ENCODE data around the gene PRKCA. TPM values are rescaled to one million over a fixed set of nuclear protein-coding genes. Genes with fewer than 3 reads are reported as not detected.

The PRKCA gene
- total RNA-seq, 1 experiment from 2014 or later: 20.7 TPM

- Mint-ChIP-seq H3K4me3 (ENCODE audit: unreplicated experiment) (no peak overlapping the region), H3K27ac (ENCODE audit: low read depth, unreplicated experiment) (no peak overlapping the region), H3K4me1 (ENCODE audit: insufficient read depth, unreplicated experiment) (no peaks in the 10 kb centered on the region), H3K36me3 (ENCODE audit: insufficient read depth, unreplicated experiment) (peaks cover 17% of the 10 kb centered on the region), H3K9me3 (ENCODE audit: unreplicated experiment) (no peaks in the 10 kb centered on the region), H3K27me3 (ENCODE audit: insufficient read depth, unreplicated experiment) (no peaks in the 10 kb centered on the region)
- intact Hi-C loops (cut with micrococcal nuclease): no loop called here
- POLR2A ChIA-PET: interaction anchor here (0.6 kb wide), 1 partner anchor 227 kb away, joined by 3 read pairs; no protein-coding TSS in a partner anchor
- CTCF ChIA-PET: interaction anchor here (1.2 kb wide), 1 partner anchor 35 kb away, joined by 3 read pairs; no protein-coding TSS in a partner anchor
- BruUV-seq (replicated peaks): no TSS peak
- no peak for DNase-seq (ENCODE audit: unreplicated experiment)
- TF ChIP-seq CTCF (IDR thresholded peaks at IDR 0.05; ENCODE audit: unreplicated experiment): no peak
Measured at GRCh38 chr17:66692421-66692690, 389.9 kb downstream of the PRKCA start.

GRCh38 chr17:66695098-66695497 is 392.7 kb downstream of the PRKCA start:
- POLR2A ChIA-PET: no interaction called here
- no peaks in the 10 kb centered on the region for H3K27me3 Mint-ChIP-seq (ENCODE audit: insufficient read depth, unreplicated experiment)
- H3K36me3 Mint-ChIP-seq (ENCODE audit: insufficient read depth, unreplicated experiment): peaks cover 6% of the 10 kb centered on the region
- H3K27ac Mint-ChIP-seq (ENCODE audit: low read depth, unreplicated experiment): no peak overlapping the region
- H3K9me3 Mint-ChIP-seq (ENCODE audit: unreplicated experiment): no peaks in the 10 kb centered on the region
- TF ChIP-seq CTCF (IDR thresholded peaks at IDR 0.05; ENCODE audit: unreplicated experiment): no peak
- no peak for DNase-seq (ENCODE audit: unreplicated experiment)
- H3K4me3 Mint-ChIP-seq (ENCODE audit: unreplicated experiment): no peak overlapping the region
- H3K4me1 Mint-ChIP-seq (ENCODE audit: insufficient read depth, unreplicated experiment): no peaks in the 10 kb centered on the region
- intact Hi-C loops (cut with micrococcal nuclease): no loop called here
- CTCF ChIA-PET: interaction anchor here (0.6 kb wide), 2 partner anchors 19 to 36 kb away, joined by 3 read pairs; no protein-coding TSS in a partner anchor
- BruUV-seq (replicated peaks): no TSS peak

- POLR2A ChIA-PET: interaction anchor here (0.6 to 0.8 kb wide), 2 partner anchors 9 to 589 kb away, joined by 3 read pairs; no protein-coding TSS in a partner anchor
- peaks cover 6% of the 10 kb centered on the region for H3K4me1 Mint-ChIP-seq (ENCODE audit: insufficient read depth, unreplicated experiment)
- BruUV-seq (replicated peaks): no TSS peak
- no peaks in the 10 kb centered on the region for H3K27me3 Mint-ChIP-seq (ENCODE audit: insufficient read depth, unreplicated experiment)
- H3K9me3 Mint-ChIP-seq (ENCODE audit: unreplicated experiment): no peaks in the 10 kb centered on the region
- no peak for DNase-seq (ENCODE audit: unreplicated experiment)
- H3K27ac Mint-ChIP-seq (ENCODE audit: low read depth, unreplicated experiment): no peak overlapping the region
- intact Hi-C loops (cut with micrococcal nuclease): no loop called here
- no peaks in the 10 kb centered on the region for H3K36me3 Mint-ChIP-seq (ENCODE audit: insufficient read depth, unreplicated experiment)
- CTCF ChIA-PET: interaction anchor here (0.6 to 2.2 kb wide), 3 partner anchors 17 to 533 kb away, joined by 3 to 7 read pairs (median 3); no protein-coding TSS in a partner anchor
- TF ChIP-seq CTCF (IDR thresholded peaks at IDR 0.05; ENCODE audit: unreplicated experiment): no peak
- no peak overlapping the region for H3K4me3 Mint-ChIP-seq (ENCODE audit: unreplicated experiment)
Measured at GRCh38 chr17:66698270-66698669, 395.9 kb downstream of the PRKCA start.

GRCh38 chr17:66701462-66701861 is 399.0 kb downstream of the PRKCA start:
- intact Hi-C loops (cut with micrococcal nuclease): no loop called here
- no peak overlapping the region for H3K27ac Mint-ChIP-seq (ENCODE audit: low read depth, unreplicated experiment)
- no TSS peak for BruUV-seq (replicated peaks)

More at GRCh38 chr17:66701462-66701861, 399.0 kb downstream of the PRKCA start:
- H3K4me1 Mint-ChIP-seq (ENCODE audit: insufficient read depth, unreplicated experiment): peaks cover 6% of the 10 kb centered on the region
- H3K4me3 Mint-ChIP-seq (ENCODE audit: unreplicated experiment): no peak overlapping the region
- POLR2A ChIA-PET: no interaction called here
- no peak for DNase-seq (ENCODE audit: unreplicated experiment)
- H3K9me3 Mint-ChIP-seq (ENCODE audit: unreplicated experiment): no peaks in the 10 kb centered on the region
- CTCF ChIA-PET: no interaction called here
- no peaks in the 10 kb centered on the region for H3K36me3 Mint-ChIP-seq (ENCODE audit: insufficient read depth, unreplicated experiment)
- no peaks in the 10 kb centered on the region for H3K27me3 Mint-ChIP-seq (ENCODE audit: insufficient read depth, unreplicated experiment)
- no peak for TF ChIP-seq CTCF (IDR thresholded peaks at IDR 0.05; ENCODE audit: unreplicated experiment)

Measured in MCF 10A (cell line).